ENCODE results near the gene PAFAH2. TPM values are rescaled to one million over a fixed set of nuclear protein-coding genes. Genes with fewer than 3 reads are reported as not detected.
A peak's percentile ranks its signal among the peaks of the same experiment; 100 is the strongest.

Gene PAFAH2
- total and polyA plus RNA-seq, 2 of the 13 experiments (the other 11 are each of a cell fraction or from before 2014, with no cell fraction given), result 6.9 to 9.4 TPM

- TF ChIP-seq KIAA2018 (CRISPR knock-in tag; IDR thresholded peaks at IDR 0.05; ENCODE audit: borderline replicate concordance), result peak; percentile 62; the same call in 1 of the 2 replicates
- no peak for TF ChIP-seq ZNF839 (CRISPR knock-in tag; IDR thresholded peaks at IDR 0.05; ENCODE audit: borderline replicate concordance)
- TF ChIP-seq HNF4G (IDR thresholded peaks at IDR 0.05; ENCODE audit: borderline replicate concordance, low read depth, low read length), result peak; percentile 17; the same call in 1 of the 2 replicates
- TF ChIP-seq HNF4G (CRISPR knock-in tag; IDR thresholded peaks at IDR 0.05; ENCODE audit: borderline replicate concordance, low read depth), result peak; percentile 27; the same call in 1 of the 2 replicates
- peak; percentile 87 for TF ChIP-seq ZSCAN21 (CRISPR knock-in tag; IDR thresholded peaks at IDR 0.05; ENCODE audit: borderline replicate concordance)
- TF ChIP-seq TBP (CRISPR knock-in tag; IDR thresholded peaks at IDR 0.05), result 0 out of 2 replicates have a peak, but pooled peaks have one; percentile 72
- peak; percentile 51; the same call in 1 of the 2 replicates for TF ChIP-seq JUND (CRISPR knock-in tag; IDR thresholded peaks at IDR 0.05)
- peak; percentile 82; the same call in 1 of the 2 replicates for TF ChIP-seq ZNF776 (CRISPR knock-in tag; IDR thresholded peaks at IDR 0.05)
- TF ChIP-seq MLLT10 (CRISPR knock-in tag; IDR thresholded peaks at IDR 0.05), result no peak
- peak; percentile 97 for TF ChIP-seq ZNF552 (CRISPR knock-in tag; IDR thresholded peaks at IDR 0.05; ENCODE audit: borderline replicate concordance)
- TF ChIP-seq ZNF160 (CRISPR knock-in tag; IDR thresholded peaks at IDR 0.05), result peak; percentile 65; the same call in 1 of the 2 replicates
- TF ChIP-seq ZKSCAN8 (CRISPR knock-in tag; IDR thresholded peaks at IDR 0.05; ENCODE audit: borderline replicate concordance), result peak; percentile 94
- TF ChIP-seq MTA1 (CRISPR knock-in tag; IDR thresholded peaks at IDR 0.05; ENCODE audit: borderline replicate concordance), result peak; percentile 93
- peak; percentile 86; the same call in 1 of the 2 replicates for TF ChIP-seq POGK (CRISPR knock-in tag; conservative IDR thresholded peaks at IDR 0.05)
These were observed at the start of gene PAFAH2 (continued) for GRCh38 chr1:25997828-25998761.
